Thoracic aorta (tissue), 2 donors: ENCODE measurements around the gene ROS1. TPM values are rescaled to one million over a fixed set of nuclear protein-coding genes. Genes with fewer than 3 reads are reported as not detected.
A peak's percentile ranks its signal among the peaks of the same experiment; 100 is the strongest.

ENCODE experiments used
- ATAC-seq: fragments of 150-250 bp; one replicate; pipeline ENCODE4 v1.8.0; 2017; ENCODE audit warnings: low read depth; ENCODE audit not compliant: insufficient number of reproducible peaks, low FRiP score
- DNase-seq: peaks from one replicate; pipeline ENCODE4 v3.0.0-alpha.2; 2020; ENCODE audit warnings: low spot score
- H3K27ac ChIP-seq, 2 donors: fragments of 200-600 bp; sonication (generic); 1 replicate in 1 of 2; 2 replicates in 1 of 2; pipeline ENCODE4 v1.5.1; 2016; ENCODE audit warnings: mild to moderate bottlenecking in 2 of 2, moderate library complexity in 2 of 2
- H3K27me3 ChIP-seq: fragments of 200-600 bp; sonication (generic); replicated peaks from 2 replicates; pipeline ENCODE4 v1.6.0; 2016; ENCODE audit warnings: mild to moderate bottlenecking; ENCODE audit not compliant: insufficient read depth
- H3K36me3 ChIP-seq: fragments of 200-600 bp; sonication (generic); one replicate; pipeline ENCODE4 v1.5.1; 2016
- H3K4me1 ChIP-seq, 2 donors: fragments of 200-600 bp; sonication (generic); 1 replicate in 1 of 2; 2 replicates in 1 of 2; pipeline versions ENCODE4 v1.5.1 to v1.6.0; 2016; ENCODE audit warnings: low read depth in 2 of 2, mild to moderate bottlenecking in 1 of 2; ENCODE audit not compliant: control insufficient read depth in 1 of 2
- H3K4me3 ChIP-seq: fragments of 200-600 bp; sonication (generic); 2 replicates; pipeline ENCODE4 v1.5.1; 2016; ENCODE audit warnings: mild to moderate bottlenecking
- H3K9me3 ChIP-seq: fragments of 200-600 bp; sonication (generic); 2 replicates; pipeline ENCODE4 v1.5.1; 2016
- total RNA-seq, 2 donors: library from RNA; depleted of rRNA; stranded (reverse); fragments of >200 nt; gene quantifications; one replicate each; pipeline versions ENCODE4 v1.1.0 to v1.2.3, GENCODE V29; 2016
- TF ChIP-seq, protein P1 (sequence below): fragments of 200-600 bp; sonication (generic); IDR thresholded peaks from one replicate; pipeline ENCODE4 v1.5.1; 2019; ENCODE audit warnings: antibody characterized with exemption

Gene ROS1
- total RNA-seq, 2 donors from 2014 or later, result not detected

GRCh38 chr6:117270055-117270842, 155.5 kb downstream of the ROS1 start:
- DNase-seq (no peak), ATAC-seq (no peak)
- Histone ChIP-seq H3K27me3 (peaks cover 39% of the 10 kb centered on the region), H3K4me1 (peaks cover 13 to 23% of the 10 kb centered on the region in 2 donors), H3K4me3 (peak overlapping the region; percentile 60), H3K9me3 (no peaks in the 10 kb centered on the region), H3K27ac (no peak overlapping the region), H3K36me3 (no peaks in the 10 kb centered on the region)
- TF ChIP-seq, protein P1, sequence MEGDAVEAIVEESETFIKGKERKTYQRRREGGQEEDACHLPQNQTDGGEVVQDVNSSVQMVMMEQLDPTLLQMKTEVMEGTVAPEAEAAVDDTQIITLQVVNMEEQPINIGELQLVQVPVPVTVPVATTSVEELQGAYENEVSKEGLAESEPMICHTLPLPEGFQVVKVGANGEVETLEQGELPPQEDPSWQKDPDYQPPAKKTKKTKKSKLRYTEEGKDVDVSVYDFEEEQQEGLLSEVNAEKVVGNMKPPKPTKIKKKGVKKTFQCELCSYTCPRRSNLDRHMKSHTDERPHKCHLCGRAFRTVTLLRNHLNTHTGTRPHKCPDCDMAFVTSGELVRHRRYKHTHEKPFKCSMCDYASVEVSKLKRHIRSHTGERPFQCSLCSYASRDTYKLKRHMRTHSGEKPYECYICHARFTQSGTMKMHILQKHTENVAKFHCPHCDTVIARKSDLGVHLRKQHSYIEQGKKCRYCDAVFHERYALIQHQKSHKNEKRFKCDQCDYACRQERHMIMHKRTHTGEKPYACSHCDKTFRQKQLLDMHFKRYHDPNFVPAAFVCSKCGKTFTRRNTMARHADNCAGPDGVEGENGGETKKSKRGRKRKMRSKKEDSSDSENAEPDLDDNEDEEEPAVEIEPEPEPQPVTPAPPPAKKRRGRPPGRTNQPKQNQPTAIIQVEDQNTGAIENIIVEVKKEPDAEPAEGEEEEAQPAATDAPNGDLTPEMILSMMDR, result no peak

GRCh38 chr6:117269638-117270054, 156.1 kb downstream of the ROS1 start:
- ATAC-seq (no peak), DNase-seq (no peak)
- peaks cover 39% of the 10 kb centered on the region for H3K27me3 ChIP-seq
- TF ChIP-seq, protein P1, result no peak
- H3K36me3 ChIP-seq, result no peaks in the 10 kb centered on the region
- no peaks in the 10 kb centered on the region for H3K9me3 ChIP-seq
- H3K4me3 ChIP-seq, result peak overlapping the region; percentile 60
- H3K27ac ChIP-seq, result no peak overlapping the region
- H3K4me1 ChIP-seq, result peaks cover 13 to 28% of the 10 kb centered on the region in 2 donors

DNA sequence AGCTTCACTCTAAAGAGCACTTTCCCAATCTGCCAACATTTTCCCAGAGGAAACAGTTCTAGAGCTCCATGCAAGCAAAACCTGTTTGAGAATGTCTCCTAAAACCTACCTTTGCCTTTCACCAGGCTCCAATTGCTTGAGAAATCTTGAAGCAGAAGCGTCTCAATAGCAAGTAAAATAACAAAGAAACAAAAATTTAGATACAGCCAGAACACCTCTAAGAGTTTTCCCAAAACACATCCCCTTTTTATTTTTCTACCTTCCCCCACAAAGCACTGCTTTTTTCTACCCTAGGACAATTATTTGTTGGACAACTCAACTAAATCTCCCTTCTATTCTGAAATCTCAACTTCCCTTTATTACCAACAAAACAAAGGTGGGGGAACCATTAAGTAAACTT, 156.8 kb downstream of the ROS1 start:
- Histone ChIP-seq H3K27ac (no peak overlapping the region), H3K36me3 (no peaks in the 10 kb centered on the region), H3K4me3 (no peak overlapping the region), H3K4me1 (peaks cover 13 to 34% of the 10 kb centered on the region in 2 donors), H3K27me3 (peaks cover 39% of the 10 kb centered on the region), H3K9me3 (no peaks in the 10 kb centered on the region)
- ATAC-seq, result no peak
- TF ChIP-seq, protein P1, result no peak
- DNase-seq, result no peak

- Histone ChIP-seq H3K27ac (no peak overlapping the region), H3K4me3 (no peak overlapping the region), H3K9me3 (no peaks in the 10 kb centered on the region), H3K27me3 (peaks cover 39% of the 10 kb centered on the region), H3K4me1 (peaks cover 13 to 34% of the 10 kb centered on the region in 2 donors), H3K36me3 (no peaks in the 10 kb centered on the region)
- ATAC-seq, result no peak
- DNase-seq, result no peak
- TF ChIP-seq, protein P1, result no peak
Measured at GRCh38 chr6:117267766-117268534, 157.8 kb downstream of the ROS1 start.

GRCh38 chr6:117267054-117267347, 158.7 kb downstream of the ROS1 start:
- peaks cover 13 to 34% of the 10 kb centered on the region in 2 donors for H3K4me1 ChIP-seq
- no peak overlapping the region for H3K27ac ChIP-seq
- DNase-seq (no peak), ATAC-seq (no peak)
- H3K9me3 ChIP-seq, result no peaks in the 10 kb centered on the region
- H3K4me3 ChIP-seq, result no peak overlapping the region
- no peaks in the 10 kb centered on the region for H3K36me3 ChIP-seq
- peaks cover 39% of the 10 kb centered on the region for H3K27me3 ChIP-seq
- TF ChIP-seq, protein P1, result no peak
